LNCAP (cell line): Measurements from ENCODE around the gene RFTN1.

Experiments
- TF ChIP-seq, protein P1 (sequence below): fragments of 450-650 bp; IDR thresholded peaks from 2 replicates; pipeline ENCODE4 v1.5.1; 2017; ENCODE audit warnings: mild to moderate bottlenecking

Gene RFTN1

DNA sequence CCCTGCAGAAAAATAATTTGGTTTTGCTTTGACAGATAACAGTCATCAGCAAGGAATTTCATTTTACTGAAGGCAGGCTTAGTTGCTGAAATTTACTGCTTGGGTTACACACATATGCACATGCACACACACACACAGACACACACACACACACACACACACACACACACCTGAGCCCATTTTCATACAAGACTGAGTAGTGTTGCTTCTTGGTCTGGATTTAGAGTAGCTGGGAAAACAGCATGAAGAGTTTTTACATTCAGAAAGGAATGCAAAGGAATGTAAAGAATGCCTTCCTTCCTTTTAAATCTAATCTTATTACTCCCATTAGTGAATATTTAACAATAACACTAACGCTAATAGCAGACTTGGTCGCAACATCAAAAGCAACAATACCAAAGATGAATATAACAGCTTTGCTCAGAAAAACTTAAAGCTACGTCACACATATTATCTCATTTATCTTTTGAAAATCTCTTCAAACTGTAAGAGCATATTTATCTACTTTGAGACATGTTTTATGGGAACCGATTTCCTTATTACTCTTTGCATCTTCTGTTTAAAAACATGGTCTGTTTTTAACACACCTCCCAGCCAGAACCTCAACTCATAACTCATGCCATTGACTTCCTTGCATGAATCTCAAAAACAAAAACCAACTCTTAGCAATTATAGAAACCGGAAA, 32.5 kb downstream of the RFTN1 start:
- TF ChIP-seq, protein P1, sequence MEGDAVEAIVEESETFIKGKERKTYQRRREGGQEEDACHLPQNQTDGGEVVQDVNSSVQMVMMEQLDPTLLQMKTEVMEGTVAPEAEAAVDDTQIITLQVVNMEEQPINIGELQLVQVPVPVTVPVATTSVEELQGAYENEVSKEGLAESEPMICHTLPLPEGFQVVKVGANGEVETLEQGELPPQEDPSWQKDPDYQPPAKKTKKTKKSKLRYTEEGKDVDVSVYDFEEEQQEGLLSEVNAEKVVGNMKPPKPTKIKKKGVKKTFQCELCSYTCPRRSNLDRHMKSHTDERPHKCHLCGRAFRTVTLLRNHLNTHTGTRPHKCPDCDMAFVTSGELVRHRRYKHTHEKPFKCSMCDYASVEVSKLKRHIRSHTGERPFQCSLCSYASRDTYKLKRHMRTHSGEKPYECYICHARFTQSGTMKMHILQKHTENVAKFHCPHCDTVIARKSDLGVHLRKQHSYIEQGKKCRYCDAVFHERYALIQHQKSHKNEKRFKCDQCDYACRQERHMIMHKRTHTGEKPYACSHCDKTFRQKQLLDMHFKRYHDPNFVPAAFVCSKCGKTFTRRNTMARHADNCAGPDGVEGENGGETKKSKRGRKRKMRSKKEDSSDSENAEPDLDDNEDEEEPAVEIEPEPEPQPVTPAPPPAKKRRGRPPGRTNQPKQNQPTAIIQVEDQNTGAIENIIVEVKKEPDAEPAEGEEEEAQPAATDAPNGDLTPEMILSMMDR, result no peak

- TF ChIP-seq, protein P1, result no peak
These were observed 35.0 kb downstream of the RFTN1 start for GRCh38 chr3:16478516-16478915.

- TF ChIP-seq, protein P1, result no peak
These were observed 36.0 kb downstream of the RFTN1 start for GRCh38 chr3:16477521-16477920.

DNA sequence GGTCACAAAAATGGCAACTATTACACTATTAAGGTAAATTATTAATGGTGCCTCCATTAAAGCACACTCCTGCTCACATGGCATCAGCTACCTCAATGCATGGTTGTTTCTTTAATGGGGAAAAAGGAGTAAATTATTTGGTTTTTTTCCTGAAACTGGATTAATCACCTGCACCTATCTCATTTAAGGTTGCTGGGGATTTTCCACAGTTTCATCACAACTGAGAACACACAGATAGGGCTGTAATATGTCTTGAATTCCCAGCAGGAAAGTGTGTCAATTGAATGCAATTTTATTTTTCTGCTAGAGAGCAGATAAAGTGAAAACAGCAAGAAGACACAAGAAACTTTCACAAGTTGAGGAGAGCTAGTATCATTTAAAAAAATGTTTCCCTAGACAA, 36.4 kb downstream of the RFTN1 start:
- TF ChIP-seq, protein P1, result no peak

DNA sequence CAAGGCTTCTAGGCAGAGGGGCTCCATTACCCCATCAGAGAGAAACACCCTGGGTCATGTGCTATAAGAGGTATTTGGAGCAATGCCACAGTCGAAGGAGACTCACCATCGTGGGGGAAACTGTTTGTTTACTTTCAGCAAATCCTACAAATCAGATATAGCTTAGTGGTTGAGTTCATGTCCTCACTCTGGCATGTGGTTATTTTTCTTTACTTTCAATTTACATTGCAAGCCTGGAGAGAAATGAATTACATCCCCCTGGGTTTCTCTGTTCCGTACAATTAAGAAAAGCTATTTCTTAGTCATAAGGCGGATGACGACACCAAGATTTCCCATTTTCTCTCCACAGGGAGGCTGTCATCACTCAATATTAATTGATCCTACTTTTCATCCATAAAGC, 36.9 kb downstream of the RFTN1 start:
- TF ChIP-seq, protein P1, result no peak

GRCh38 chr3:16475766-16476165, 37.7 kb downstream of the RFTN1 start:
- TF ChIP-seq, protein P1, result no peak

DNA sequence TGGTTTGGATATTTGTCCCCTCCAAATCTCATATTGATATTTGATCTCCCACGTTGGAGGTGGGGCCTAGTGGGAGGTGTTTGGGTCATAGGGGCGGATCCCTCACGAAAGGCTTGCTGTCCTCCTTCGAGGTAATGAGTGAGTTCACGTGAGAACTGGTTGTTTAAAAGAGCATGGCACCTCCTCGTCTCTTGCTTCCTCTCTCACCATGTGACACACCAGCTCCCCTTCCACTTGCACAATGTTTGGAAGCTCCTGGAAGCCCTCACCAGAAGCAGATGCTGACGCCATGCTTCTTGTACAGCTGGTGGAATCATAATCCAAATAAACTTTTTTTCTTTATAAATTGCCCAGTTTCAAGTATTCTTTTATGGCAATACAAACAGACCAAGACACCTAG, 38.6 kb downstream of the RFTN1 start:
- TF ChIP-seq, protein P1, result no peak

- TF ChIP-seq, protein P1, result no peak
These were observed 39.3 kb downstream of the RFTN1 start for GRCh38 chr3:16474216-16474615.
